KMS-11 (cell line): ENCODE measurements around the gene AIP.

Source experiments
- H2AFZ ChIP-seq: fragments of 200-600 bp; sonication (generic); 2 replicates; pipeline ENCODE4 v1.6.1; 2016; ENCODE audit warnings: antibody characterized with exemption, mixed run types, low read depth
- H3K27ac ChIP-seq: fragments of 200-600 bp; sonication (generic); 2 replicates; pipeline ENCODE4 v1.6.1; 2016; ENCODE audit warnings: mild to moderate bottlenecking, mixed run types
- H3K27me3 ChIP-seq: fragments of 200-600 bp; sonication (generic); 2 replicates; pipeline ENCODE4 v1.6.1; 2017; ENCODE audit warnings: mild to moderate bottlenecking, low read depth, mixed run types, moderate library complexity; ENCODE audit not compliant: insufficient read depth
- H3K36me3 ChIP-seq: fragments of 200-600 bp; sonication (generic); 2 replicates; pipeline ENCODE4 v1.6.1; 2017; ENCODE audit warnings: mild to moderate bottlenecking, mixed run types; ENCODE audit not compliant: insufficient read depth
- H3K4me1 ChIP-seq: fragments of 200-600 bp; sonication (generic); 2 replicates; pipeline ENCODE4 v1.6.1; 2016; ENCODE audit warnings: mild to moderate bottlenecking, low read depth, mixed run types; ENCODE audit not compliant: poor library complexity, severe bottlenecking
- H3K4me2 ChIP-seq: fragments of 200-600 bp; sonication (generic); 2 replicates; pipeline ENCODE4 v1.7.0; 2016; ENCODE audit warnings: mild to moderate bottlenecking, mixed run types
- H3K4me3 ChIP-seq: fragments of 200-600 bp; sonication (generic); IDR thresholded peaks from 2 replicates; pipeline ENCODE4 v1.6.1; 2017; ENCODE audit warnings: low read depth, low read length, mixed read lengths; ENCODE audit not compliant: insufficient read depth
- H3K79me2 ChIP-seq: fragments of 200-600 bp; sonication (generic); 2 replicates; pipeline ENCODE4 v1.6.1; 2016; ENCODE audit warnings: low read depth, mixed run types; ENCODE audit not compliant: insufficient read depth
- H3K9ac ChIP-seq: fragments of 200-600 bp; sonication (generic); 2 replicates; pipeline ENCODE4 v1.6.1; 2016; ENCODE audit warnings: mild to moderate bottlenecking, mixed run types
- H4K20me1 ChIP-seq: fragments of 200-600 bp; sonication (generic); 2 replicates; pipeline ENCODE4 v1.6.1; 2016; ENCODE audit warnings: mild to moderate bottlenecking, mixed run types; ENCODE audit not compliant: insufficient read depth
- CTCF ChIP-seq: fragments of 200-600 bp; sonication (generic); conservative IDR thresholded peaks from 2 replicates; pipeline ENCODE4 v1.6.1; 2017; ENCODE audit warnings: low read depth, mild to moderate bottlenecking, antibody characterized with exemption, low read length, moderate library complexity, mixed read lengths

AIP gene

GRCh38 chr11:67524480-67524808 is 41.6 kb downstream of the AIP start:
- no peak overlapping the region for H3K9ac ChIP-seq
- no peaks in the 10 kb centered on the region for H4K20me1 ChIP-seq
- H3K4me2 ChIP-seq, result no peak overlapping the region
- H3K4me3 ChIP-seq, result no peak overlapping the region
- H3K36me3 ChIP-seq, result no peaks in the 10 kb centered on the region
- no peaks in the 10 kb centered on the region for H3K4me1 ChIP-seq
- H3K79me2 ChIP-seq, result no peaks in the 10 kb centered on the region
- no peak overlapping the region for H2AFZ ChIP-seq
- peaks cover 19% of the 10 kb centered on the region; the same call in 1 of the 2 replicates for H3K27me3 ChIP-seq
- TF ChIP-seq CTCF, result no peak
- H3K27ac ChIP-seq, result no peak overlapping the region

- Histone ChIP-seq H3K27ac (no peak overlapping the region), H4K20me1 (no peaks in the 10 kb centered on the region), H3K4me2 (no peak overlapping the region), H3K9ac (no peak overlapping the region), H3K4me1 (no peaks in the 10 kb centered on the region), H3K79me2 (no peaks in the 10 kb centered on the region), H2AFZ (no peak overlapping the region), H3K4me3 (no peak overlapping the region), H3K36me3 (no peaks in the 10 kb centered on the region), H3K27me3 (peaks cover 19% of the 10 kb centered on the region; the same call in 1 of the 2 replicates)
- no peak for TF ChIP-seq CTCF
These were observed 42.6 kb downstream of the AIP start for GRCh38 chr11:67525275-67525976.

GRCh38 chr11:67528376-67528775 is 45.5 kb downstream of the AIP start:
- Histone ChIP-seq H3K36me3 (no peaks in the 10 kb centered on the region), H3K4me3 (no peak overlapping the region), H3K79me2 (no peaks in the 10 kb centered on the region), H3K4me2 (no peak overlapping the region), H2AFZ (no peak overlapping the region), H3K4me1 (no peaks in the 10 kb centered on the region), H3K9ac (no peak overlapping the region), H4K20me1 (no peaks in the 10 kb centered on the region), H3K27ac (no peak overlapping the region), H3K27me3 (peaks cover 11% of the 10 kb centered on the region; the same call in 1 of the 2 replicates)
- no peak for TF ChIP-seq CTCF

GRCh38 chr11:67530282-67530592 is 47.4 kb downstream of the AIP start:
- H3K4me1 ChIP-seq, result no peaks in the 10 kb centered on the region
- H3K4me2 ChIP-seq, result no peak overlapping the region
- H3K4me3 ChIP-seq, result no peak overlapping the region
- no peaks in the 10 kb centered on the region for H3K79me2 ChIP-seq
- no peak overlapping the region for H3K27ac ChIP-seq
- no peak overlapping the region for H2AFZ ChIP-seq
- no peaks in the 10 kb centered on the region for H3K36me3 ChIP-seq
- H3K27me3 ChIP-seq, result peaks cover 4% of the 10 kb centered on the region; the same call in 1 of the 2 replicates
- no peak overlapping the region for H3K9ac ChIP-seq
- H4K20me1 ChIP-seq, result no peaks in the 10 kb centered on the region
- TF ChIP-seq CTCF, result no peak
